GM20000 (cell line): ENCODE data around the gene TMBIM4.

Experiments
- DNase-seq: peaks from one replicate; pipeline ENCODE4 v3.0.0; 2012; ENCODE audit warnings: low spot score
- TF ChIP-seq, protein P1 (sequence below): IDR thresholded peaks from 2 replicates; pipeline ENCODE4 v1.5.1; 2012; ENCODE audit warnings: mild to moderate bottlenecking, control low read depth; ENCODE audit errors: extremely low read depth, missing control alignments

TMBIM4 gene

DNA sequence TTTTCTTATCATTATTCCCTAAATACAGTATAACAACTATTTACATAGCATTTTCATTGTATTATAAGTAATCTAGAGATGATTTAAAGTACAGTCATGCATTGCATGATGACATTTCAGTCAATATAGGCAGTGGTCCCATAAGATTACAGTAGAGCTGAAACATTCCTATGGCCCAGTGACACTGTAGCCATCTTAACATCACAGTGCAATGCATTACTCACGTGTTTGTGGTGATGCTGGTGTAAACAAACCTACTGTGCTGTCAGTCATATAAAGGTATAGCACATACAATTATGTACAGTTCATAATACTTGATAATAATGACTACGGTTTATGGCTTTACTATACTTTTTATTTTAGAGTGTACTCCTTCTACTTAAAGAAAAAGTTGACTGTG is 52.6 kb downstream of the TMBIM4 start:
- TF ChIP-seq, protein P1, sequence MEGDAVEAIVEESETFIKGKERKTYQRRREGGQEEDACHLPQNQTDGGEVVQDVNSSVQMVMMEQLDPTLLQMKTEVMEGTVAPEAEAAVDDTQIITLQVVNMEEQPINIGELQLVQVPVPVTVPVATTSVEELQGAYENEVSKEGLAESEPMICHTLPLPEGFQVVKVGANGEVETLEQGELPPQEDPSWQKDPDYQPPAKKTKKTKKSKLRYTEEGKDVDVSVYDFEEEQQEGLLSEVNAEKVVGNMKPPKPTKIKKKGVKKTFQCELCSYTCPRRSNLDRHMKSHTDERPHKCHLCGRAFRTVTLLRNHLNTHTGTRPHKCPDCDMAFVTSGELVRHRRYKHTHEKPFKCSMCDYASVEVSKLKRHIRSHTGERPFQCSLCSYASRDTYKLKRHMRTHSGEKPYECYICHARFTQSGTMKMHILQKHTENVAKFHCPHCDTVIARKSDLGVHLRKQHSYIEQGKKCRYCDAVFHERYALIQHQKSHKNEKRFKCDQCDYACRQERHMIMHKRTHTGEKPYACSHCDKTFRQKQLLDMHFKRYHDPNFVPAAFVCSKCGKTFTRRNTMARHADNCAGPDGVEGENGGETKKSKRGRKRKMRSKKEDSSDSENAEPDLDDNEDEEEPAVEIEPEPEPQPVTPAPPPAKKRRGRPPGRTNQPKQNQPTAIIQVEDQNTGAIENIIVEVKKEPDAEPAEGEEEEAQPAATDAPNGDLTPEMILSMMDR = no peak
- DNase-seq = no peak

DNA sequence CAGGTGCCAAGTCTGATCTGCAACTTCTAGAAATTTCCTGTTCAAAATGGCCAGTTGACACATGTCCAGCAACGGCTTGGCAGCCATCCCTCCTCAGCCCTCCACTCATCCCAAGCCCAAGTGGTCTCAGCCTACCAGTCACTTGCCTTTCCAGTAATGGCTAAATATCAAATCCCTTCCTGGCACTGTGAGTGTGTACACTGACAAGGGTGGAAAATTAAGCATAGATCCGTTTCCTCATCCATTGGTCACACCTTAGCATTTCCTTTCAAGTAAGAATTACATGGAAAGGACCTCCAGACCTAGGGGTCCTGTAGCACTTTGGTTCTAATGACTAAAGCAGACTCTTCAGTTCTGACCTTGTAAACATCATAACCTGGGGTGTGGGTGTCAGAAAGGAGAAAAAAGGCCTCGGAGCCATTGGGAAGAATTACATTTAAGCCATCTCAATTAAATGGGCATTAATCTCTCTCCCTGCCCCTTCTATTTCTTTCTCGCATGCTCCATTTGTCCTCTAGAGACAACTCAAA is 54.7 kb downstream of the TMBIM4 start:
- DNase-seq = no peak
- TF ChIP-seq, protein P1 = no peak

DNA sequence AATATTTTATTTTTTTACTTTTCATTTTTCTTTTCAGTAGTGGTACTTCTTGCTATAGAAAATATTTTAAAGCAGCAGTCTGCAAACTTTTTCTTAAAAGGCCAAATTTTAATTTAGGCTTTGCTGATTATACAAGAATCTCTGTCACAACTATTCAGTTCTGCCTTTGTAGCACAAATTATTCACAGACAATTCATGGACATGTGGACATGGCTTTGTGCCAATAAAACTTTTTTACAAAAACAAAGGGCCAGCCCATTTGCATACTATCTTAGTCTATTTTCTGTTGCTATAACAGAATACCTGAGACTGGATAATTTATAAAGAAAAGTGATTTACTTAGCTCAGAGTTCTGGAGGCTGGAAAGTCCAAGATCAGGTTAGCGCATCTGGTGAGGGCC is 56.3 kb downstream of the TMBIM4 start:
- TF ChIP-seq, protein P1 = no peak

DNA sequence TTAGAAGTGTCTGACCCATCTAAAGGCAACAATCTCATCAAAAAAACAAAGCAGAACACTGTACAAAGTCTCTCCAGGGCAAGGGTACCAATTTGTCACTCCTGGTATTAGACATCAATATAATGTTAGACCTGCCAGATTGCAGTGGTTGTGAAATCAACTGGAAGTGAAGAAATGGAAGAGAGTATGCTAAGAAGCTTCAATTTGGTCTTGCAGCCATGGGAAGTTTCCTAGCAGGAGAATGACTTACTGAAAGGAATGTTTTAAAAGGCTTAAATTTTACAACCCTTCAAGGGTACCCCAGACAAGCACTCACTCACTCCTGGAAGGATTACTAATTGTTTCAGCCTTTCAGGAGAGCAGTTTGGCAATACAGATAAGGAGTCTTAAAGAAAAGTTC is 58.2 kb downstream of the TMBIM4 start:
- TF ChIP-seq, protein P1 = no peak
- no peak for DNase-seq

More for the DNA sequence above, 56.3 kb downstream of the TMBIM4 start:
- DNase-seq = no peak

DNA sequence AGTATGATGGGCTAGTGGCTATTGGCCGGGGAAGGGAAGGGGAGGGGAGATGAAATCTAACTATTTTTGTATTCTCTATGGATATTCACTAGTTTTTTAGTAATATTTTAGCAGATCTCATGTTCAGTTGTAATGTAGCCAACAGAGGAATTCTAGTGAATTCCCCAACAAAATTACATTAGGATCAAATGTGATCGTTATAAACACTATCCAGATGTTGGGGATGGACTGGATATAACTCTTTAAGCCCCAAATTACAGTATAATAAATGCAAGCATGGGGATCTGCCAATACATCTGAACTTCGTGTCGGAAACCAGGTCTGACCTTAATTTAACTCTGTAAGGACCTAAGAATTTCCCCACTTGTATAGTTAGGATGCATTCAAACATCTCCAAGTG is 60.7 kb downstream of the TMBIM4 start:
- DNase-seq = no peak
- TF ChIP-seq, protein P1 = no peak

DNA sequence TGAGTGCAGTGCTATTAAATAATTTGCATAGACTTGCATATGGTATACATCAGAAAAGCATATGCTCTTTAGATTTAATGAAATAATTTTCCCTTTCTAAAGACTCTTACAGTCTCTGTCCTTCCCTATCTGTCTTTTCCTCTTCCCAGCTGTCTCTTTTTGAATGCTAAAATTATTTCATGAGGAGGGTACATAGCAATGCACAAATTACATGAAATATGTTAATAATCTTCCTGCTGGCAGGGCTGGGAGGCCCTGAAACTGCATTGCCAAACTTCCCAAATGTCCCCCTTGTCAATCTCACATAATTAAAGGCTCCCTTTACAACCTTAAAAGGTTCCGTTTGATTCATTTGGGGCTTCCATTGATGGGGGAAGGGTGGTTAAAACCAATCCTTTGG is 61.4 kb downstream of the TMBIM4 start:
- DNase-seq = no peak
- TF ChIP-seq, protein P1 = no peak

DNA sequence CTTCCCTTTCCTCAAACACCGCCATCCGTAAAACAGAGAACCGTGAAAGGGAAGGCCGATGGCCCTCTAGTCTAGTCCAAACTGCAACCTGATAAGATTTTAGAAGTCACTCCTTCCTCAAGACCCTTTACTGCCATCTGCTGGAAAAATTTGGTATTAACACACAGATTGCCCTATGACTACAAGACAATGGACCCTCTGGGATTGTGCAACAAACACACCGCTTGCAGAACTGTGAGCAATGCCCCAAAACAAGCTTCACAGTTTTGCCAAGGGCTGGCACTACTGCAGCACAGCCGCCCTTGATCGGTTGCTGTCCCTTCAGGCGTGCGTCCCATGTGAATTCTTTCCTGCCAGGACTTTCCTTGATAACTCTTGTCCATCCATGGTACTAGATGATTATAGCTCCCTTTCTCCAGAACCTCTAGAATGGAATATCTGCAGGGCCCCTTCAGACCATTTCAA is 62.3 kb downstream of the TMBIM4 start:
- TF ChIP-seq, protein P1 = peak; percentile 14
- peak; percentile 70 for DNase-seq
